ENCODE measurements around the gene AFAP1L1.

The AFAP1L1 gene

GRCh38 chr5:149352169-149352568 is 80.5 kb downstream of the AFAP1L1 start:
- Histone ChIP-seq H3K27ac (no peak overlapping the region), H3K27me3 (ENCODE audit: insufficient read depth, low read depth, severe bottlenecking) (no peaks in the 10 kb centered on the region), H3K4me3 (ENCODE audit: low read depth, low read length) (no peak overlapping the region), H3K36me3 (peaks cover 65% of the 10 kb centered on the region), H3K9me3 (ENCODE audit: severe bottlenecking) (no peaks in the 10 kb centered on the region)
- no peak for DNase-seq
- no peak for TF ChIP-seq CTCF (IDR thresholded peaks at IDR 0.05; ENCODE audit: low read depth, low read length)

- Histone ChIP-seq H3K36me3 (peaks cover 49% of the 10 kb centered on the region), H3K4me3 (ENCODE audit: low read depth, low read length) (no peak overlapping the region), H3K27ac (no peak overlapping the region), H3K9me3 (ENCODE audit: severe bottlenecking) (no peaks in the 10 kb centered on the region), H3K27me3 (ENCODE audit: insufficient read depth, low read depth, severe bottlenecking) (no peaks in the 10 kb centered on the region)
- no peak for TF ChIP-seq CTCF (IDR thresholded peaks at IDR 0.05; ENCODE audit: low read depth, low read length)
- DNase-seq = no peak
Measured at GRCh38 chr5:149353911-149354310, 82.3 kb downstream of the AFAP1L1 start.

- peaks cover 31% of the 10 kb centered on the region for H3K36me3 ChIP-seq
- DNase-seq = no peak
- H3K4me3 ChIP-seq (ENCODE audit: low read depth, low read length) = no peak overlapping the region
- no peak for TF ChIP-seq CTCF (IDR thresholded peaks at IDR 0.05; ENCODE audit: low read depth, low read length)
- no peak overlapping the region for H3K27ac ChIP-seq
- no peaks in the 10 kb centered on the region for H3K9me3 ChIP-seq (ENCODE audit: severe bottlenecking)
- H3K27me3 ChIP-seq (ENCODE audit: insufficient read depth, low read depth, severe bottlenecking) = no peaks in the 10 kb centered on the region
Measured at GRCh38 chr5:149355688-149356087, 84.0 kb downstream of the AFAP1L1 start.

DNA sequence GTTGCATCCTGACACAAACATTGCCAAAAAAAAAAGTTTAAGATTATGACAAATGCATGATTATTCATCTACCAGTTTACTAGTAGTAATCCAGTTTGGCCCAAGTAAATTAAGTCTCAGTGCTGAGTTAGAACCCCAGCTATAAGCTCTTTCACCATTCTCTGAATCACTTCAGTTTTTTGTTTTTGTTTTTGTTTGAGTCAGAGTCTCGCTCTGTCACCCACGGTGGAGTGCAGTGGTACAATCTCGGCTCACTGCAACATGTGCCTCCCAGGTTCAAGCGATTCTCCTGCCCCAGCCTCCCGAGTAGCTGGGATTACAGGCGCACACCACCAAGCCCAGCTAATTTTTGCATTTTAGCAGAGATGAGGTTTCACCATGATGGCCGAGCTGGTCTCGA is 84.7 kb downstream of the AFAP1L1 start:
- no peak for DNase-seq
- Histone ChIP-seq H3K9me3 (ENCODE audit: severe bottlenecking) (no peaks in the 10 kb centered on the region), H3K36me3 (peaks cover 24% of the 10 kb centered on the region), H3K27me3 (ENCODE audit: insufficient read depth, low read depth, severe bottlenecking) (no peaks in the 10 kb centered on the region), H3K4me3 (ENCODE audit: low read depth, low read length) (no peak overlapping the region), H3K27ac (no peak overlapping the region)
- TF ChIP-seq CTCF (IDR thresholded peaks at IDR 0.05; ENCODE audit: low read depth, low read length) = no peak

DNA sequence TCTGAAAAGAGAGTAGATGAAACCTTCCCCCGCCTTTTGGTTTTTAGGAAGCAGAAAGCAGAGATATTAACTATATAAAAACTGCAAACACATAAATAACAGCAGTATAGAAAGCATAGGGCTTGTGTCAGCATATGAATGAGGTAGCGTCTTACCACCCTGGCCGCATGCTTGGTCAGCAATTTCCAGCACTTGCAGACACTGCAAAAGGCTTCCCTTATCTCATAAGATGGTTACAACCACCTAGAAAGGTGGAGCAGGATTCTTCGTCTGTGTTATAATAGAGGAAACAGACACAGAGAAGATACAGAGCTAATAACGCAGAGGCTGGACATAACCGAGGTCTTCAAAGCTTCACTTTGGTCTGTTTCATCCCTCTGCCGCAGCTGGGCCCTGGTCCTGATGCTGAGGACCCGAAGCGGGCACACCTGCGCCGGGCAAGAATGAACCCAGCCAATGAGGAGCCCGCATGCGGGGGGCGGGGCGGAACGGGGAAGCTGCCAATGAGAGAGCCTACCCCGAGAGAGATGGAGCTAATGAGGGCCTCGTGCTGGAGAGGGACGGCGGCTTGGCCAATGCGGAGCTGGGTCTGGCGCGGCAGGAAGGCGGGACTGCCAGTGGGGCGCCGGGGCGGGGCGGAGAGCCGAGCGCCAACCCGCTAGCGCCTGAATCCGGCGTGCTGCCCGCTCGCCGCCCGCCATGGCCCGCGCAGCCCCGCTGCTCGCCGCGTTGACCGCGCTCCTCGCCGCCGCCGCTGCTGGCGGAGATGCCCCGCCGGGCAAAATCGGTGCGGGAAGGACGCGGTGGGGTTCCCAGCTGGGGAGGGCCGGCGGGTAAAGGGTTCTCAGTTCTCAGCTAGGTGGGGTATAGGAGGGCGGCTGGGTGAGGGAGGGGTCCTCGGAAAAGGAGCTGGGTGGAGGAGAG is 86.0 kb downstream of the AFAP1L1 start, which contains the start of gene PCYOX1L:
Gene PCYOX1L (plus strand): TSS at position 677 of the 924 bp plus-strand sequence. CDS start 23 bp downstream, at position 700.
- peak; percentile 96 for DNase-seq
- Histone ChIP-seq H3K9me3 (ENCODE audit: severe bottlenecking) (no peaks in the 10 kb centered on the region), H3K27me3 (ENCODE audit: insufficient read depth, low read depth, severe bottlenecking) (no peaks in the 10 kb centered on the region), H3K27ac (peak within 1 kb of the TSS; percentile 83), H3K36me3 (peaks cover 13% of the 10 kb centered on the region), H3K4me3 (ENCODE audit: low read depth, low read length) (peak within 1 kb of the TSS; percentile 83)
- TF ChIP-seq CTCF (IDR thresholded peaks at IDR 0.05; ENCODE audit: low read depth, low read length) = no peak
